Stimulated activated CD8-positive, alpha-beta memory T cell treated with anti-CD3 and anti-CD28 coated beads, Interleukin-12 subunit alpha, Interleukin-12 subunit beta, amount 100 ng/mL, for 4 hours (primary cell): ENCODE data around the gene DHX16.

ENCODE experiments used
- DNase-seq: peaks from one replicate; pipeline ENCODE4 v3.0.0-alpha.2; 2020; ENCODE audit warnings: low read depth

The DHX16 gene

GRCh38 chr6:30626484-30627366 lies 46.1 kb downstream of the DHX16 start, which contains the start of gene ATAT1:
Gene ATAT1, plus strand, starts transcription at chr6:30626874.
- peak; percentile 79 for DNase-seq

GRCh38 chr6:30625511-30625910 lies 47.3 kb downstream of the DHX16 start:
- no peak for DNase-seq

GRCh38 chr6:30619561-30619960 lies 53.2 kb downstream of the DHX16 start:
- DNase-seq: no peak

- no peak for DNase-seq
Observed at GRCh38 chr6:30618270-30618797, 54.5 kb downstream of the DHX16 start.

GRCh38 chr6:30617565-30618269 lies 55.1 kb downstream of the DHX16 start, which contains the start of gene MRPS18B:
Gene MRPS18B, plus strand, starts transcription at chr6:30617840. Its CDS starts 26 bp downstream, at chr6:30617866.
- DNase-seq: peak; percentile 95

- DNase-seq: peak; percentile 93
Observed at GRCh38 chr6:30616811-30617564, 55.8 kb downstream of the DHX16 start, which contains the start of gene PPP1R10. Gene PPP1R10, minus strand, starts transcription at chr6:30617243. Its CDS starts 7,299 bp downstream, at chr6:30609944.

GRCh38 chr6:30615958-30616810 lies 56.6 kb downstream of the DHX16 start:
- no peak for DNase-seq

- no peak for DNase-seq
Observed at GRCh38 chr6:30615219-30615957, 57.4 kb downstream of the DHX16 start.

GRCh38 chr6:30614843-30615218 lies 58.0 kb downstream of the DHX16 start:
- peak; percentile 57 for DNase-seq

GRCh38 chr6:30614044-30614842 lies 58.6 kb downstream of the DHX16 start:
- no peak for DNase-seq

- DNase-seq: no peak
Observed at GRCh38 chr6:30613251-30614043, 59.4 kb downstream of the DHX16 start.

GRCh38 chr6:30612687-30613248 lies 60.0 kb downstream of the DHX16 start:
- DNase-seq: no peak

- DNase-seq: no peak
Observed at GRCh38 chr6:30612213-30612612, 60.6 kb downstream of the DHX16 start.

- DNase-seq: no peak
Observed at GRCh38 chr6:30611856-30612194, 61.0 kb downstream of the DHX16 start.

- no peak for DNase-seq
Observed at GRCh38 chr6:30611150-30611855, 61.5 kb downstream of the DHX16 start.

GRCh38 chr6:30610065-30610464 lies 62.7 kb downstream of the DHX16 start:
- DNase-seq: no peak

- DNase-seq: no peak
Observed at GRCh38 chr6:30603961-30604360, 68.8 kb downstream of the DHX16 start.
